Breast epithelium (tissue), 3 donors: ENCODE measurements around the gene SLC25A48.

Source experiments
- CTCF ChIP-seq, 3 donors: fragments of 450-650 bp; IDR thresholded peaks; one replicate each; pipeline ENCODE4 v1.5.1; 2016 to 2017; ENCODE audit warnings: antibody characterized with exemption in 3 of 3, mild to moderate bottlenecking in 3 of 3, moderate library complexity in 3 of 3
- POLR2AphosphoS5 ChIP-seq, 3 donors: sonication (generic); formaldehyde crosslinking; IDR thresholded peaks; one replicate each; pipeline ENCODE4 v1.6.1; 2017; ENCODE audit warnings: antibody characterized with exemption in 3 of 3

GRCh38 chr5:135883441-135883840, 49.0 kb downstream of the SLC25A48 start:
- TF ChIP-seq CTCF (IDR thresholded peaks at IDR 0.05): no peak
- no peak for TF ChIP-seq POLR2AphosphoS5 (IDR thresholded peaks at IDR 0.05)
